ENCODE results near the gene STK39.

GRCh38 chr2:167953776-167954175, 293.6 kb downstream of the STK39 start:
- TF ChIP-seq EP300 (IDR thresholded peaks at IDR 0.05) (no peak), CTCF (IDR thresholded peaks at IDR 0.05) (no peak), POLR2A (IDR thresholded peaks at IDR 0.05) (no peak), POLR2AphosphoS5 (IDR thresholded peaks at IDR 0.05) (no peak)
